ENCODE results near the gene LEF1. TPM values are rescaled to one million over a fixed set of nuclear protein-coding genes. Genes with fewer than 3 reads are reported as not detected.

LEF1 gene
- total and polyA plus RNA-seq, 2 of the 8 experiments (the other 6 are each of a cell fraction or from before 2014, with no cell fraction given) = 2.6 to 5.2 TPM

DNA sequence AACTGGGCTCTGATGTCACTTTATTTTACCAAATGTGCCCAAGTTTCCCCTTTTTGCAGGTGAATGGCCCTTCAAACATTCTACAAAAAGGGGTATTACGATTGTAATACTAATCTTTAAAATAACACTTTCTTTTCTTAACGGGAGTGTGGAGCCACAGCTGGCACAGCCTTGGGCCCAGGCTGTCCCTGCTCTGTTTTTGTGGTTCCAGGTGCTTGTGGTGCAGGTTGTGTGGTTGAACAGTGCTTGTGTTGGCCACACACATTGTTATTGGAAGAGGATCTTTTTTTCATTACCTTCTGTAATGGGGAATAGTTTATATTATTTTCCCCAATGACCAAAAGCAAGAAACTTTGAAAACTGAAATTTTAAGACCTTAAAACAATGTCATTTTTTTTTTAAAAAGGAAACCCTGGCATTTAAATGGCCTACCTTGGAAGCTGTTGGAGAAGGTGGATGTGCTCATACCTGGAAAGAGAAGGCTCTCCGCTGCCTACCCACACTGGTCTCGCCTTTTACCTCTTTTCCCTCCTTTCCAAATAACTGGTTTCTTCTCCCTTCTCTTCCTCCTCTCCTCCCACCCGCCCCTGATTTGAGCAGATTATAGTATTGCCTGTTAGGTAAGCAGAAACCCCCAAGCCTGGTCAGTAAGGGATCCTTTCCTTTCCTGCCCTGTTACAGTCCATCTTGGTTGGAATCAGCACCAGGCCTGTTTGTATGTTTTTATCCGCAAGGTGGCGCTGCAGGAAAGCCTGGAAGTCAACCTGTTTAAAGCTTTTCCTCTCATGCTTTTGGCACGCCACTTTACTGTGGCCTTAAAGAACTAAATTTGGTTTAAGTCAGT is 150.5 kb downstream of the LEF1 start:
- no peak overlapping the region for H2BK20ac ChIP-seq (ENCODE audit: low read length)
- DNase-seq (ENCODE audit: low read depth in 1 of 2, low spot score in 2 of 2) (peak; percentile 19 to 91), FAIRE-seq (peak; percentile 85)
- H2BK15ac ChIP-seq (ENCODE audit: low read length) = no peak overlapping the region
- H3K79me1 ChIP-seq (ENCODE audit: low read depth, low read length) = no peaks in the 10 kb centered on the region
- H2BK5ac ChIP-seq (ENCODE audit: low read depth, low read length) = no peak overlapping the region
- H3K18ac ChIP-seq (ENCODE audit: extremely low read depth, low read length) = no peak overlapping the region
- no peaks in the 10 kb centered on the region for H3K9me3 ChIP-seq (ENCODE audit: insufficient read depth in 2 of 2, low read depth in 1 of 2, low read length in 1 of 2)
- H3K56ac ChIP-seq (replicated peaks; ENCODE audit: insufficient read length, low read depth, low read length) = no peak overlapping the region
- H3K27me3 ChIP-seq (replicated peaks in 1 of 4; ENCODE audit: control insufficient read depth in 3 of 4, extremely low read depth in 1 of 4, insufficient read depth in 3 of 4, low read length in 3 of 4) = no peaks in the 10 kb centered on the region
- no peak overlapping the region for H2BK120ac ChIP-seq (replicated peaks; ENCODE audit: low read depth, low read length)
- H4K5ac ChIP-seq (ENCODE audit: insufficient read length, low read depth, low read length) = no peak overlapping the region
- H3K9ac ChIP-seq (replicated peaks in 1 of 4; ENCODE audit: extremely low read depth in 1 of 4, low read depth in 3 of 4, low read length in 3 of 4) = no peak overlapping the region
- H3K4me1 ChIP-seq (replicated peaks in 1 of 4; ENCODE audit: control insufficient read depth in 3 of 4, insufficient read depth in 4 of 4, low read length in 3 of 4) = no peaks in the 10 kb centered on the region
- ChIA-PET POLR2A (ENCODE audit: partially characterized antibody) (interaction anchor here (1.0 to 1.8 kb wide), 2 partner anchors 12 to 28 kb away, joined by 3 to 4 read pairs; no protein-coding TSS in a partner anchor), CTCF (ENCODE audit: partially characterized antibody) (interaction anchor here (0.7 to 9.3 kb wide), 36 partner anchors 9 to 666 kb away, joined by 3 to 119 read pairs (median 3); no protein-coding TSS in a partner anchor)
- H3K79me2 ChIP-seq (ENCODE audit: control insufficient read depth in 1 of 2, insufficient read depth in 2 of 2, low read length in 2 of 2) = no peaks in the 10 kb centered on the region
- H3K4me3 ChIP-seq (ENCODE audit: extremely low read depth in 1 of 4, insufficient read depth in 2 of 4, low read depth in 3 of 4, low read length in 4 of 4) = no peak overlapping the region
- no peak overlapping the region for H3K23ac ChIP-seq (ENCODE audit: insufficient read length)
- 43% methylated on average over 8 of the region's 8 CpGs; no CpG with 5 or more reads in 1 of the 2 experiments for WGBS, 2 experiments (ENCODE audit: extremely low coverage in 1 of 2, insufficient coverage in 1 of 2, insufficient read length in 1 of 2, insufficient replicate concordance in 2 of 2, low coverage in 1 of 2, low lambda C conversion rate in 2 of 2, missing lambda C conversion rate in 1 of 2)
- no peak overlapping the region for H4K91ac ChIP-seq (replicated peaks; ENCODE audit: insufficient read length, low read length)
- no peak overlapping the region for H4K8ac ChIP-seq (ENCODE audit: extremely low read depth, insufficient read depth, low read length)
- H4K20me1 ChIP-seq (replicated peaks in 1 of 2; ENCODE audit: control insufficient read depth in 1 of 2, insufficient read depth in 2 of 2, low read length in 2 of 2) = peaks cover 2% of the 10 kb centered on the region in 2 experiments
- H3K23me2 ChIP-seq (ENCODE audit: low read depth, low read length) = no peaks in the 10 kb centered on the region
- no peak overlapping the region for H3K4ac ChIP-seq (replicated peaks; ENCODE audit: insufficient read length, low read depth, low read length)
- H3K36me3 ChIP-seq (ENCODE audit: control insufficient read depth in 2 of 4, insufficient read depth in 4 of 4, low read length in 3 of 4) = peaks cover 0 to 23% (median 14%) of the 10 kb centered on the region in 4 experiments; a peak in 6 of 8 replicates
- no peak overlapping the region for H3K4me2 ChIP-seq (ENCODE audit: insufficient read depth in 1 of 2, low read depth in 2 of 2, low read length in 2 of 2)
- H2AK5ac ChIP-seq (ENCODE audit: low read depth, low read length) = no peak overlapping the region
- H3K14ac ChIP-seq (ENCODE audit: insufficient read length) = no peak overlapping the region
- H2BK12ac ChIP-seq (ENCODE audit: low read depth, low read length) = no peak overlapping the region
- no peak overlapping the region for H3K27ac ChIP-seq (ENCODE audit: low read depth, low read length)
- no peak overlapping the region for H2AFZ ChIP-seq (ENCODE audit: low read length)
- no peak for TF ChIP-seq CTBP2 (IDR thresholded peaks at IDR 0.05; ENCODE audit: borderline replicate concordance, insufficient read depth, insufficient read length, low read length)
- no peak for TF ChIP-seq SP2 (IDR thresholded peaks at IDR 0.05; ENCODE audit: low read length)
- no peak for TF ChIP-seq TAF7 (optimal IDR thresholded peaks at IDR 0.05; ENCODE audit: borderline replicate concordance, low read depth, low read length)
- no peak for TF ChIP-seq TEAD4 (IDR thresholded peaks at IDR 0.05; ENCODE audit: low read depth, low read length)
- TF ChIP-seq, protein P1, sequence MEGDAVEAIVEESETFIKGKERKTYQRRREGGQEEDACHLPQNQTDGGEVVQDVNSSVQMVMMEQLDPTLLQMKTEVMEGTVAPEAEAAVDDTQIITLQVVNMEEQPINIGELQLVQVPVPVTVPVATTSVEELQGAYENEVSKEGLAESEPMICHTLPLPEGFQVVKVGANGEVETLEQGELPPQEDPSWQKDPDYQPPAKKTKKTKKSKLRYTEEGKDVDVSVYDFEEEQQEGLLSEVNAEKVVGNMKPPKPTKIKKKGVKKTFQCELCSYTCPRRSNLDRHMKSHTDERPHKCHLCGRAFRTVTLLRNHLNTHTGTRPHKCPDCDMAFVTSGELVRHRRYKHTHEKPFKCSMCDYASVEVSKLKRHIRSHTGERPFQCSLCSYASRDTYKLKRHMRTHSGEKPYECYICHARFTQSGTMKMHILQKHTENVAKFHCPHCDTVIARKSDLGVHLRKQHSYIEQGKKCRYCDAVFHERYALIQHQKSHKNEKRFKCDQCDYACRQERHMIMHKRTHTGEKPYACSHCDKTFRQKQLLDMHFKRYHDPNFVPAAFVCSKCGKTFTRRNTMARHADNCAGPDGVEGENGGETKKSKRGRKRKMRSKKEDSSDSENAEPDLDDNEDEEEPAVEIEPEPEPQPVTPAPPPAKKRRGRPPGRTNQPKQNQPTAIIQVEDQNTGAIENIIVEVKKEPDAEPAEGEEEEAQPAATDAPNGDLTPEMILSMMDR (IDR thresholded peaks at IDR 0.05; ENCODE audit: control extremely low read depth in 1 of 3, insufficient read depth in 1 of 3, low read depth in 1 of 3, low read length in 3 of 3) = peak; percentile 57 to 87 (median 75)
- no peak for TF ChIP-seq KDM4A (IDR thresholded peaks at IDR 0.05; ENCODE audit: low read depth, low read length, severe bottlenecking)
- TF ChIP-seq CHD2 (IDR thresholded peaks at IDR 0.05; ENCODE audit: low read length) = no peak

All from H1 (cell line).